AG10803 (cell line): ENCODE data around the gene SLC39A9.
A peak's percentile ranks its signal among the peaks of the same experiment; 100 is the strongest.
"Not testable (repeated sequence)": the region's sequence is repeated elsewhere in the genome, so short reads cannot be mapped to it uniquely, and the experiment has no call there.

Source experiments
- DNase-seq: peaks from one replicate; pipeline ENCODE4 v3.0.0; 2010; ENCODE audit warnings: low read depth
- H3K4me3 ChIP-seq: 2 replicates; pipeline ENCODE4 v1.5.1; 2011; ENCODE audit warnings: mild to moderate bottlenecking, low read length, control low read depth
- TF ChIP-seq, protein P1 (sequence below): conservative IDR thresholded peaks from 2 replicates; pipeline ENCODE4 v1.5.1; 2011; ENCODE audit warnings: mild to moderate bottlenecking, low read length, control low read depth, inconsistent platforms

Gene SLC39A9

DNA sequence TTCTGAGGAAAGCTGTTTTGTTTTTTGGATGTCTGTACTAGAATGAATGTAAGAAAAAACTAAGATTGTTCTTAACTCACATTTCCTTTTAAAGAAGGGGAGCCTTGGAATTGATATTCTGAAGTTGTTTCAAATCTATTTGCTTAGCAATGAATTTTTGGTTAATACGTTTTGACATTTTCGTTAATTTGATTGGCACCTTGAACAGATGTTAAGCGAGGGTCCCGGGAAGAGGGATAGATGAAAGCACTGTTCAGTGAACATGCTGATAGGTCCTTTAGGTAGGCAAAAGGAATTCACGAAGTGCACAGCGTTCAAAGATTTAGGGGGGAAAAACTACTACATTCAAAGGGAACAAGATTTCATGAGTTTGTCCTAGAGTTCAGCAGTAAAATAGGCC is 1.7 kb downstream of the SLC39A9 start:
- DNase-seq = no peak
- H3K4me3 ChIP-seq = peak overlapping the region; percentile 81
- TF ChIP-seq, protein P1, sequence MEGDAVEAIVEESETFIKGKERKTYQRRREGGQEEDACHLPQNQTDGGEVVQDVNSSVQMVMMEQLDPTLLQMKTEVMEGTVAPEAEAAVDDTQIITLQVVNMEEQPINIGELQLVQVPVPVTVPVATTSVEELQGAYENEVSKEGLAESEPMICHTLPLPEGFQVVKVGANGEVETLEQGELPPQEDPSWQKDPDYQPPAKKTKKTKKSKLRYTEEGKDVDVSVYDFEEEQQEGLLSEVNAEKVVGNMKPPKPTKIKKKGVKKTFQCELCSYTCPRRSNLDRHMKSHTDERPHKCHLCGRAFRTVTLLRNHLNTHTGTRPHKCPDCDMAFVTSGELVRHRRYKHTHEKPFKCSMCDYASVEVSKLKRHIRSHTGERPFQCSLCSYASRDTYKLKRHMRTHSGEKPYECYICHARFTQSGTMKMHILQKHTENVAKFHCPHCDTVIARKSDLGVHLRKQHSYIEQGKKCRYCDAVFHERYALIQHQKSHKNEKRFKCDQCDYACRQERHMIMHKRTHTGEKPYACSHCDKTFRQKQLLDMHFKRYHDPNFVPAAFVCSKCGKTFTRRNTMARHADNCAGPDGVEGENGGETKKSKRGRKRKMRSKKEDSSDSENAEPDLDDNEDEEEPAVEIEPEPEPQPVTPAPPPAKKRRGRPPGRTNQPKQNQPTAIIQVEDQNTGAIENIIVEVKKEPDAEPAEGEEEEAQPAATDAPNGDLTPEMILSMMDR = no peak

DNA sequence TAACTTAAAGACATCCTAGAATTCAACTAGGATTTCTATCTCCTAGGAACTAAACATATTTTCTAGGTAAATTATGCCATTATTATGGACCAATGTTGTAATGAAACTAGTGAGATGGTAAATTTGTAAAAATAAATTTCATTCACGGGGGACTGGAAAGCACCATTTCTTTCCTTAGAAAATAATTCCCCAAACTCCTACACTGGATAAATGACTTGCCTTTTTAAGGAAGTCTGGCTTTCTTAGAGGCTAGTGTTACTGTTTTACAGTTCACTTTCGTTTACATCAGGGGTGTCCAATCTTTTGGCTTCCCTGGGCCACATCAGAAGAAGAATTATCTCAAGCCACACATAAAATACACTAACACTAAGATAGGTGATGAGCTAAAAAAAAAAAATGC is 3.3 kb downstream of the SLC39A9 start:
- no peak for DNase-seq
- H3K4me3 ChIP-seq = no peak overlapping the region
- TF ChIP-seq, protein P1 = no peak

DNA sequence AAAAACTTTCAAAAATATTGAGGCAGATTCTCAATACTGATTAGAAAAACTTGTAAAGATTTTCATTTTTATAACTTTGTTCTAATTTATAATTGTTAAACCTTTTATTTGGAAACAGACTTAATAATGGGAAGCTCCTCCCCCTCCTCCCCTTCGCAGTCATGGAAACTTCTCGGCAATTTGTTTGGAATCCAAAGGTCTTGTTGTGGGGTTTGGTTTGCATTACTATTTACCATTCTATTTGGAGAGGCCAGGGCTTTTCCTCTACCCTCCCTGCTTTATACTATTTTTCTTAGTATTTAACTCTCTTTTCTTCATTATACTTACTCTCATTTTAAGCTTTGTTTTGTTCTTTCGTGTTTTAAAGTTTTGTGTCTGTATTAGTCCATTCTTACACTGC is 6.0 kb downstream of the SLC39A9 start:
- TF ChIP-seq, protein P1 = no peak
- no peak for DNase-seq
- H3K4me3 ChIP-seq = no peak overlapping the region

DNA sequence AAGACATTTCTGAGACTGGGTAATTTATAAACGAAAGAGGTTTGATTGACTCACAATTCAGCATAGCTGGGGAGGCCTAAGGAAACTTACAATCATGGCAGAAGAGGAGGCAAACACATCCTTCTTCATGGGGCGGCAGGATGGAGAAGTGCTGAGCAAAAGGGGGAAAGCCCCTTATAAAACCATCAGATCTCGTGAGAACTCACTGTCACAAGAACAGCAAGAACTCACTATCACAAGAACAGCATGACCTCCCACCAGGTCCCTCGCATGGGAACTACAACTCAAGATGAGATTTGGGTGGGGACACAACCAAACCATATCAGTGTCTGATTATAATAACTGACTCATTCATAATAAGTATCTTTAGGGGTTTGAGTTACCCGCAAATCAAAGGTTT is 6.4 kb downstream of the SLC39A9 start:
- H3K4me3 ChIP-seq = no peak overlapping the region
- TF ChIP-seq, protein P1 = no peak
- no peak for DNase-seq

DNA sequence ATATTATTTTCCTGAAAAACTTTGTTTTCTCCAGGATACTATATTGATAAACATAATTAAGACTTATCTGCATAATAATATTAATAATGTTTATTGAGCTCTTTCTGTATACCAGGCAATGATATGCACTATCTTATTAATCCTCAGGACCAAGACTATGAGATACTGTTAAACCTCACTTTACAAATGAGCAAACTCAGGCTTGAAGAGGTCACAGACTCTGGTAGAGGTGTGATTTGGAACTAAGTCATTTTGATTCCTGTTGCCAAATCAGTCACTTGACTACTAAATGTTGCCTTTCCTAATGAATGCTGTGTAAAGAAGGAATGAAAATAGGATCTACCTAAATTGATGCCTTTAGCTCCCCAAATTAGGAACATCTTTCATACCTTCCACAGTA is 7.3 kb downstream of the SLC39A9 start:
- H3K4me3 ChIP-seq = no peak overlapping the region
- no peak for DNase-seq
- TF ChIP-seq, protein P1 = no peak

DNA sequence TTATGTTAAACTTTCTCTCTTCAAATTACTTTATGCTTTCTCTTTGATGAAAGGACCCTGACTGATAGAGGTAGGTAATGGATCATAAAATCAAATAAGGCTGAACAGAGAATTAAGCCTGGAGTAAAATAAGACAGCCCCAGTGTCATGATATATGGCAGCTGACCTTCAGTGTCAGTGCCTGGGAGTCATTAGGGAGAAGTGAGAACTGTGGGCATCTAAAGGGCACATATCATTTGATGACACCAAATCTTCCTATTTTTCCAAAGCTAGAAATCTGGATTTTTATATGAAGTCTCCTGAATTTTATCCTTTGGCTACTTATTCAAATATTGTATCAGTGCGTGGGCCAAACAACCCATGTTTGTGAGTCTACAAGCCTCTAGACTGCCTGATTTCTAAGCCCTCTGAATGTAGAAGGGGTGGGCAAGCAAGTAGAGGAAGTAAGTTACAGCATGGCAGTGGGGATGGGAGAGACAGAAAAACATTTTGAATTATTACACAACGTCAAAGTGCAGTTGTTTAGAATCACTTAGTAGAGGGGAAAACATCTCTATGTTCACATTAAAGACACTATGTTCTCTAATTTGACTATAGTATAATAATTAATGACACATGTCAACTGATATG is 10.0 kb downstream of the SLC39A9 start:
- DNase-seq = no peak
- TF ChIP-seq, protein P1 = no peak
- H3K4me3 ChIP-seq = no peak overlapping the region

DNA sequence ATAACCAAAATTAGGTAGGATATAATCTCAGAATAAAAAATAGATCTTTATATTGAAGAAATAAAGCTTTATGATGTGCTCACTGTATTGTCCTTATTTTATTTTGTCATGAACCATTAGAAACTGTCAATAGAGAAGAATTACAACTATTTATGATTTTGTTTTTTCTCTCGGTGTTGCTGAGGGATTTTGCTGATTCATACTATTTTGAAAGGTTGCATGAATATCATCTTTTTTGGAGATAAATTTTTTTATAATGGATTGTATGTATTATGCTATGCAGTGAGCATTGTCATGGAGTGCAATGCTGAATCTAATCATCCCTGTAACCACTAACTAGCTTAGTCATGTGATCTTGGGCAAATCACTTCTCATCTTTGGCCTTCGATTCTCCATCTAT is 15.0 kb downstream of the SLC39A9 start:
- TF ChIP-seq, protein P1 = no peak
- DNase-seq = no peak
- H3K4me3 ChIP-seq = no peak overlapping the region

DNA sequence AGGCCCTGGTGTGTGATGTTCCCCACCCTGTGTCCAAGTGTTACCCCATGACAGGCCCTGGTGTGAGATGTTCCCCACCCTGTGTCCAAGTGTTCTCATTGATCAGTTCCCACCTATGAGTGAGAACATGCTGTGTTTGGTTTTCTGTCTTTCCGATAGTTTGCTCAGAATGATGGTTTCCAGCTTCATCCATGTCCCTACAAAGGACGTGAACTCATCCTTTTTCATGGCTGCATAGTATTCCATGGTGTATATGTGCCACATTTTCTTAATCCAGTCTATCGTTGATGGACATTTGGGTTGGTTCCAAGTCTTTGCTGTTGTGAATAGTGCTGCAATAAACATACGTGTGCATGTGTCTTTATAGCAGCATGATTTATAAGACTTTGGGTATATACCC is 17.6 kb downstream of the SLC39A9 start:
- not testable (repeated sequence) for DNase-seq, H3K4me3 ChIP-seq
